ENCODE data around the gene RNLS.
A peak's percentile ranks its signal among the peaks of the same experiment; 100 is the strongest.

Gene RNLS

GRCh38 chr10:88557658-88558057 is 25.5 kb downstream of the RNLS start:
- Mint-ChIP-seq H3K36me3 (ENCODE audit: low read depth) (no peaks in the 10 kb centered on the region), H3K27me3 (ENCODE audit: low read depth) (no peaks in the 10 kb centered on the region), H3K4me1 (no peaks in the 10 kb centered on the region), H3K9me3 (no peaks in the 10 kb centered on the region), H3K4me3 (no peak overlapping the region), H3K27ac (no peak overlapping the region)
- no peak for TF ChIP-seq CTCF (IDR thresholded peaks at IDR 0.05; ENCODE audit: unreplicated experiment in 3 of 3)

DNA sequence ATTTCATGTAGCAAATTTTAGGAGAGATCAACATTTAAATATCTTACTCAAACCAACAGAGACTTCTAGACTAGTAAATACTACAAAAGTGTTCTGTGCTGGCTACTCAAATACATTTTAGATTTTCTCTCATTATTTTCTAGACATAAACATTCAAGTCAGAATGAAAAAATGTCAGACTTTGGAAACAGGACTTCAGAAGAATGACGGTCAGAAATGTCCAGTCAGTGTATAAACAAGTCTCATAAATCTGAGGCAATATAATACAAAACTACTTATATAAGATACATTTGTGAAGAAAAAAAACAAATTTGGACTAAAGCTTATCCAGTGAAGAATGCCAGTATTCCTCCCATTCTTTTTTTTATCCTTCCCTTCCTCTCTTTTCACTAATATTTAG is 25.9 kb downstream of the RNLS start:
- Mint-ChIP-seq H3K36me3 (ENCODE audit: low read depth) (no peaks in the 10 kb centered on the region), H3K9me3 (no peaks in the 10 kb centered on the region), H3K27ac (no peak overlapping the region), H3K4me3 (no peak overlapping the region), H3K4me1 (no peaks in the 10 kb centered on the region), H3K27me3 (ENCODE audit: low read depth) (no peaks in the 10 kb centered on the region)
- no peak for TF ChIP-seq CTCF (IDR thresholded peaks at IDR 0.05; ENCODE audit: unreplicated experiment in 3 of 3)

GRCh38 chr10:88555190-88555908 is 27.8 kb downstream of the RNLS start:
- Mint-ChIP-seq H3K27ac (no peak overlapping the region), H3K36me3 (ENCODE audit: low read depth) (no peaks in the 10 kb centered on the region), H3K4me3 (no peak overlapping the region), H3K27me3 (ENCODE audit: low read depth) (no peaks in the 10 kb centered on the region), H3K9me3 (no peaks in the 10 kb centered on the region), H3K4me1 (peaks cover 11% of the 10 kb centered on the region)
- TF ChIP-seq CTCF (IDR thresholded peaks at IDR 0.05; ENCODE audit: unreplicated experiment in 3 of 3), result no peak

DNA sequence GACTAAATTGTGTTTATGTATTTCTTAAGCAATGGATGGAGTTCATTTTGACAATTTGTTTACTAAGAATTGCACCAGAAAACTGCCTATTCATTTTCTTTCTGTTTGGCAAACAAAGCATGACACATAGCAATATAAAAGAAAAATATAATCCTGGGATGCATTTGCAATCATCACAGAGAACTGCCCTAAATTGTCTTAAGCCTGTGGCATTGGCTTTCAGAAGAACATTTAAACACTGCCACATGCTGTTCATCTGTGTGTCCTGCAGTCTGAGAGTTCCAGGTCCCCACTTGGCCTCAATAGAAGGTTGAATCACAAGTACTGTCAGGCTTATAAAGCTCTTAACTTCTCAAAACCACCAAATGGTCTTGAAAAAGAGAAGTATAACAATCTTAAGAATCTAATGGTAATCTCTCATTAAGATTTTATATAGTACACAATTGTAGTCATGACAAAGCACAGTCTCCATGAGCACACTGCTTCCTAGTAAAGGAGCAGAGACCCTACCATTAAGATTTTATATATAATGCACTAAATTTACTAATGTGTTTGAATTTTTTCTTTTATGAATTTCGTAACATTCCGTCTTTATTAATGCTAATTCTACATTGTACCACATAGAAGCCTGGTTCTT is 29.9 kb downstream of the RNLS start:
- Mint-ChIP-seq H3K27me3 (ENCODE audit: low read depth) (no peaks in the 10 kb centered on the region), H3K4me1 (peaks cover 21% of the 10 kb centered on the region), H3K4me3 (no peak overlapping the region), H3K9me3 (no peaks in the 10 kb centered on the region), H3K27ac (no peak overlapping the region), H3K36me3 (ENCODE audit: low read depth) (no peaks in the 10 kb centered on the region)
- TF ChIP-seq CTCF (IDR thresholded peaks at IDR 0.05; ENCODE audit: unreplicated experiment in 3 of 3), result peak; percentile 78 to 88 (median 79)

GRCh38 chr10:88551246-88551645 is 31.9 kb downstream of the RNLS start:
- H3K27ac Mint-ChIP-seq, result peak overlapping the region in 1 of 3 experiments; percentile 77

More at GRCh38 chr10:88551246-88551645, 31.9 kb downstream of the RNLS start:
- Mint-ChIP-seq H3K27me3 (ENCODE audit: low read depth) (no peaks in the 10 kb centered on the region), H3K9me3 (no peaks in the 10 kb centered on the region), H3K4me3 (no peak overlapping the region), H3K4me1 (peaks cover 21% of the 10 kb centered on the region), H3K36me3 (ENCODE audit: low read depth) (no peaks in the 10 kb centered on the region)
- no peak for TF ChIP-seq CTCF (IDR thresholded peaks at IDR 0.05; ENCODE audit: unreplicated experiment in 3 of 3)

Measured in nephron (organoid).